GM18499 (cell line): Measurements from ENCODE around the gene SV2C.
"Not testable (repeated sequence)": the region's sequence is repeated elsewhere in the genome, so short reads cannot be mapped to it uniquely, and the experiment has no call there.

Source experiments
- ATAC-seq: cut with Tn5 transposase; IDR thresholded peaks from one replicate; pipeline ENCODE4 v1.9.1; 2021; ENCODE audit warnings: moderate number of reproducible peaks; ENCODE audit not compliant: insufficient read depth, unreplicated experiment

Gene SV2C, protein sequence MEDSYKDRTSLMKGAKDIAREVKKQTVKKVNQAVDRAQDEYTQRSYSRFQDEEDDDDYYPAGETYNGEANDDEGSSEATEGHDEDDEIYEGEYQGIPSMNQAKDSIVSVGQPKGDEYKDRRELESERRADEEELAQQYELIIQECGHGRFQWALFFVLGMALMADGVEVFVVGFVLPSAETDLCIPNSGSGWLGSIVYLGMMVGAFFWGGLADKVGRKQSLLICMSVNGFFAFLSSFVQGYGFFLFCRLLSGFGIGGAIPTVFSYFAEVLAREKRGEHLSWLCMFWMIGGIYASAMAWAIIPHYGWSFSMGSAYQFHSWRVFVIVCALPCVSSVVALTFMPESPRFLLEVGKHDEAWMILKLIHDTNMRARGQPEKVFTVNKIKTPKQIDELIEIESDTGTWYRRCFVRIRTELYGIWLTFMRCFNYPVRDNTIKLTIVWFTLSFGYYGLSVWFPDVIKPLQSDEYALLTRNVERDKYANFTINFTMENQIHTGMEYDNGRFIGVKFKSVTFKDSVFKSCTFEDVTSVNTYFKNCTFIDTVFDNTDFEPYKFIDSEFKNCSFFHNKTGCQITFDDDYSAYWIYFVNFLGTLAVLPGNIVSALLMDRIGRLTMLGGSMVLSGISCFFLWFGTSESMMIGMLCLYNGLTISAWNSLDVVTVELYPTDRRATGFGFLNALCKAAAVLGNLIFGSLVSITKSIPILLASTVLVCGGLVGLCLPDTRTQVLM

DNA sequence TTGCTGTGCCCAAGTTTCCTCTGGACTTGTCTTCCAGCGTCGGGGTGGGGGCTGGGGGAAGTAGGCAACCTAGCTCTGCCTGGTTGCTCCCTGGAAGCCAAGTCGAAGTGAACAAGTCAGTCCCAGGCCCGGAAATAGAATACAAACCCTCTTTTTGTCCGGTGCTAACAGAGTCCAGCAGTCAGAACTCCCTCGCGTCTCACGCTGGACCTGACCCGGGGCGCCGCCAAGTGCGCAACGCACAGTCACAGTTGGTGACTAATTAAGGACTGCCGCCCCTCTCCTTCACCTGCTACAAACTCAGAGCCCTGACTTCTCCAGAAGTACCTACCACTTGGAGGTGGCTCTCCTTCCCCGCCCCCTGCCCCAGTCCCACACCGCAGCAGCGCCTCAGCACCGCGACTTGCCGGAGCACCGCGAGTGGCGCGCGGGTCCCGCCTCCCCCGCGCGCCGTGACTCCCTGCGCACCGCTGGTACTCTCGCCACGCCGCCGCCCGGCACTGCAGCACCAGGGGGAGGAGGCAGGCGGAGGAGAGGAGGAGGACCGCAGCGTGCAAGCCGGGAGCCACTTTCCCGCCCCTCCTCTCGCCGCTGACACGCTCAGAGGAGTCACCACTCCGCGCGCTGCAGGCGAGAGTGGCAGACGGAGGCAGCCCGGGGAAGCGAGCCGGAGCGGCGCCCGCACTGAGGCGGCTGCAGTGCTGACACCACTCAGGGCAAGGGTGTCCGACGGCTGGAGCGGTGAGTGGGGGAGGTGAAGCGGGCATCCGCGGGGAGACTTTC is at the start of gene SV2C:
Gene SV2C (plus strand): TSS at position 612 of the 783 bp plus-strand sequence. CDS start 48,368 bp downstream, outside the sequence.
- ATAC-seq = no peak

DNA sequence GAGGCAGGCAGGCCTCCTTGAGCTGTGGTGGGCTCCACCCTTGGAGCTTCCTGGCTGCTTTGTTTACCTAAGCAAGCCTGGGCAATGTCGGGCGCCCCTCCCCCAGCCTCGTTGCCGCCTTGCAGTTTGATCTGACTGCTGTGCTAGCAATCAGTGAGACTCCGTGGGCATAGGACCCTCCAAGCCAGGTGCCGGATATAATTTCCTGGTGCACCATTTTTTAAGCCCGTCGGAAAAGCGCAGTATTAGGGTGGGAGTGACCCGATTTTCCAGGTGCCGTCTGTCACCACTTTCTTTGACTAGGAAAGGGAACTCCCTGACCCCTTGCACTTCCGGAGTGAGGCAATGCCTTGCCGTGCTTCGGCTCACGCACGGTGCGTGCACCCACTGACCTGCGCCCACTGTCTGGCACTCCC is 45.4 kb upstream of the SV2C start:
- not testable (repeated sequence) for ATAC-seq

DNA sequence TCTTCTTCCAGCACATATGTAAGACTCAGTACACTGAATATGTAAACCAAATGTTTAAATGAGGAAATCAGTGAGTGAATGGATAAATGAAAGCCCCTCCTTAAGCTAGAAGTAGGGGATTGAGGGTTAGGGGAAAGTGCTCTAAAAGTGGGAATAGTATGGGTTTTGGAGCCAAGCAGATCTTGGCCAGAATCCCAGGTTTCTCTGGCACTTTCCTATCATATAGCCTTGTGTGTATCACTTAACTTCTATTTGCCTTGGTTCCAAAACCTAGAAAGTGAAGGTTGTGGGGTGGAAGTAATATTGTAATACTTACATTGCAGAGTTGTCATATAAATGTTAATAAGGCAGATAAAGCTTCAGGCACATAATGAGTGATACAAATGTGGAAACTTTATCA is 45.0 kb upstream of the SV2C start:
- no peak for ATAC-seq

DNA sequence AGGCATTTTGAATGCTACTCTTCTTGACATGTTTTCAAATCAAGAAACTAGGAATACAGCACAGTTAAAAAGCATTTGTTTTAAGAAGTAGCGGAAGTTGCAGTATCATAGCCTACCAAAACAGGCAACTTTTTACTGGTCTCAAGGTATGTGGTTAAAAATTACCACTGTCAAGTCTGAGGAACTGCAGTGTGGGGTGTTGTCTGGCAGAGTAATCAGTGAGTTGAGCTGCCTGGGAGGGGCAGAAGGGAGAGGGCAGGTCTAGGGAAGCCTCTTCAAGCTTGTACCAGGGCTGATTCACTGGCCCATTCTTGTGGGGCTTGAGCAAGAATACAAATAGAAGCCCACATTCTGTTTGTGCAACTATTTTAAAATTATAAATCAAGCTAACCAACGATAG is 42.4 kb upstream of the SV2C start:
- ATAC-seq = no peak

DNA sequence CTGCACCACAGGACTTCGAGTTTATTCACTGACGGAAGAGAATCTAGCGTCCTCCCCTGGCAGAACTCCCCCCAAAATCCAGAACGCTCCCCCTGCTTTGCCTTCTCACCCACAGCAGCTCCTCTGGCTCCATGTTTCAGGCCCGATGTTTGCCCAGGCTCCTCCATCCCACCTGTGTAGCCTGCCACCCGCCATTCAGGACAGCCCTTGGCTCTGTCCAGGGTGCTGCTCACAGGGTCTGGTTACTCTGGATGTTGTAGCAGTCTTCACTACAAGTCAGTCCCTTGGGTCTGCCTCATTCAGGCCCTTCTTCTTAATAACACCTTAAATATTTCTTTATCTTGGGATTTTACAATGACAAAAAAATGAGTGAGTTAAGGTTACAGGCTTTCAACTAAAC is 41.3 kb upstream of the SV2C start:
- no peak for ATAC-seq

DNA sequence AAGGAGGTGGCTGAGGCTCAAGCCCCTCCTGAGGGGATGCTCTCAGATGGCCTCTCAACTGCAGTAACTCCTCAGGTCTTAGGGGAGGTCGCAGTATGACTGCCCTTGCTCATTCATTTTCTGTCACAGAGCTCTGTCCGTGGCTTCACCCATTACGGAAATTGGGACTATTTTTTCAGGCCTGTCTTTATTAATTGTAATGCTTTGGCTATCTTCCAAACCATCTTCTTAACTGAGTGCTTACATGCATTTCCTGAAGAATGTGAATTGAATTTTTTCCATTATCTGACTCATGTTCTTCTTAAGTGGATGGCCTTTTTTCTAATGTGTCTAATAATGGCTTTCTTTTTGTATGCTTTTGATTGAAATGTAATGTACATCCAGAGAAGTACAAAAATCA is 36.4 kb upstream of the SV2C start:
- ATAC-seq = no peak

DNA sequence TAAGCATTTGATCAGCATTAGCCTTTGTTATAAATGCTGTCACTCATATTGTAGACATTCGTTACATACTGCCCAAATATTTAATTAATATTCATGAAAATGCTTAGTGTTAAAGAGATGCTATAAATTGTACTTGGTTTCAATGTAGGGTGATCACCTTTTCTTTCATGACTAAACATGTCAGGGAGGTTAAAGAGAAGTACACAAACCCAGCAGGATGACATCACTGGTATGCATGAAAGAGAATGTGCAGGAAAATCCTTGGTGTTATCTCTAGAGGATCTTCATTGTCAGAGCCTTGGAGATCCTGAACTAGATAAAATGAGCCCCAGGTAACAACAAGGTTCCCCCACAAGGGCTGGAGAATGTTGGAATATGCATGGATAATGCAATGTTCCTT is 33.0 kb upstream of the SV2C start:
- ATAC-seq = no peak

DNA sequence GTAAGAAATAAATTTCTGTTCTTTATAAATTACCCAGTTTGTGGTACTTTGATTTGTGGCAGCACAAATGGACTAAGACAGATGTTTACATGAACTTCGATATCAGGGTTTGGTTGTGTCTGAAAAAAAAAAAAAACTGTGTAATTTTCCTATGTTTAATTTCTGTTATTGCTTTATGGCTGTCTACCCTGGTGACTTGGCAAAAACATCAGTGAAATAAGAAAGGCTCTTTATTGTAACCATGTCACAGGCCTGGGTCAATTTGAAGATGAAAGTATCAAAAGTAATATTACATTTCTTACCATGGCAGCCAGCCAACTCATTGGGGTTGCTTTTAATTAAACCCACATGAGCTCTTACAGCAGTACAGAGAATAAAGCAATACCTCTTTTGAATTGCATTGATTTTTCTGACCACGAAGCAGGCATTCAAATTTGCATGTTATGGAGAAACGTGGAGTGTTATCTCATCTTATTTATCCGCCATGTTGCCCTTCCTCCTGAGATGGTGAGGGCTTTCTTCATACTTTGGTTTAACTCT is 20.6 kb upstream of the SV2C start:
- ATAC-seq = no peak

DNA sequence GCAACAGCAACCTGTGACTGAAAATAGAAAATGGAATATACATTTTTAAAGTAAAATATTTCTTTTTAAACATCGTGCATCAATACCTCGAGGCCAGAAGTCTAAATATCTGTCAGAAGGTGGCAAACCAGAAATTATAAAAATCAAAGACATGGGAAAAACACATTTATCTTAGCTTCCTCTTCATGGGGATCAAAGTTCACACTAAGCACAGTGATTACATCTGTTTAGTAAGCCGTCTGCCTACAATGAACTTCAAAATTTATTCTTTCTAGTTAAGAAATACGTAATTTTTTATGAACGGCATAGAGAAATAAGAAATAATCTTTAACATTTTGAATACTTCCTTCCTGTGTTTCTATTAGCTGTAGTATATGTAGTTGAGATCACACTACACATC is 17.9 kb upstream of the SV2C start:
- ATAC-seq = no peak

DNA sequence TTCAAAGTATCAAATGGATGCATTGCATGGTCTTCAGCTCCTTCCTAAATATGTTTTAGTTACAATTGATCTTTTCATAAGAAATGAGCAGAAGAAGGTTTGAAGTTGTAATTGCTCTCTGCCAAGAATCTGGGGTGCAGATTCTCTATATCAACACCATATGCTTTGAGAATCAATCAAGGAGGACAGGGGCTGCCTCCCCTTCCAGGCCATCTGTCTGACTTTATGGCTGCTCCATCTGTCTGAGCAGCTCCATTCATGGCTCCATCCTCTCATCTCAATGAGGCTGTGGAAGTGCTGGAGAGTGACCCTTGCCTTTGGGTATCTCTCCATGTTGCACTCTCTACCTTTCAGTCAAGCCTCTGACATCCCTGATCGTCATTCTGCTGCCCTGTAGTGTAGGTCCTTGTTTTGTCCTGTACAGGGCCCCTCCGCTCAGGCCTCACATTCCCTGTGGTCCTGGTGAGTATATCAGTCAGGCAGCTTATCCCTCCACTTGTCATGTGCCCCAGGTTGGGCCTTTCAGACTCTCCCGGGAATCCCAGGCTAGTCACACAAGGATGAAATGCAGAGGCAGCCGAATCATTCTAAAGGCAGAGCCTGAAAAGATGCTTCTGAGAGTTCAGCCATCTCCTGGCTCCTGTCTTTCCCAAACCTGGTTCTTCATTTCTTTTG is 14.0 kb upstream of the SV2C start:
- ATAC-seq = no peak

DNA sequence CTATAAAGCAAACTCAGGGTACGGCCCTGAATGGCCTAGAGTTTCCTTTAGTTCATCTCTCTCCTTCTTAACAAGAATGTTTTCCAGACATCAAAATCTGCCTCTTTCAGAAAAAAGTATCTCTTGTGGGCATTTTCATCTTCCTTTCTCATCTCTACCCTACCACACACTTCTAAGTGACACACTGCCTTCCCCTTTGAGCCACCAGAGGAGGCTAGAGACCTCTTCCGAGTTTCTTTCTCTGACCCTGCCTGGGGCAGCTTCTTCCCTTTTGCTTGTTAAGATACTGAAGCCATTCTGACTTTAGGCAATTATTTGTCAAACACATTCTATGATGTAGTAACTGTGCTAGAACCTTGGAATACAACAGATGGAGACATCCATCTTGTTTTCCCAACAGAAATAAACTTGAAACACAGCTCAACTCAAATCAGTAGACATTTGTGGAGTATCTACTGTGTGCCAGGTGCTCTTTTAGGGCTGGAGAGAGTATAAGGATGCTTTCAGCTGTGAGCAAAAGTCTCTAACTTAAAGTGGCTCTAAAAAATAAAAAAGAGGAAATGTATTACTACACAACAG is 8.6 kb upstream of the SV2C start:
- no peak for ATAC-seq

DNA sequence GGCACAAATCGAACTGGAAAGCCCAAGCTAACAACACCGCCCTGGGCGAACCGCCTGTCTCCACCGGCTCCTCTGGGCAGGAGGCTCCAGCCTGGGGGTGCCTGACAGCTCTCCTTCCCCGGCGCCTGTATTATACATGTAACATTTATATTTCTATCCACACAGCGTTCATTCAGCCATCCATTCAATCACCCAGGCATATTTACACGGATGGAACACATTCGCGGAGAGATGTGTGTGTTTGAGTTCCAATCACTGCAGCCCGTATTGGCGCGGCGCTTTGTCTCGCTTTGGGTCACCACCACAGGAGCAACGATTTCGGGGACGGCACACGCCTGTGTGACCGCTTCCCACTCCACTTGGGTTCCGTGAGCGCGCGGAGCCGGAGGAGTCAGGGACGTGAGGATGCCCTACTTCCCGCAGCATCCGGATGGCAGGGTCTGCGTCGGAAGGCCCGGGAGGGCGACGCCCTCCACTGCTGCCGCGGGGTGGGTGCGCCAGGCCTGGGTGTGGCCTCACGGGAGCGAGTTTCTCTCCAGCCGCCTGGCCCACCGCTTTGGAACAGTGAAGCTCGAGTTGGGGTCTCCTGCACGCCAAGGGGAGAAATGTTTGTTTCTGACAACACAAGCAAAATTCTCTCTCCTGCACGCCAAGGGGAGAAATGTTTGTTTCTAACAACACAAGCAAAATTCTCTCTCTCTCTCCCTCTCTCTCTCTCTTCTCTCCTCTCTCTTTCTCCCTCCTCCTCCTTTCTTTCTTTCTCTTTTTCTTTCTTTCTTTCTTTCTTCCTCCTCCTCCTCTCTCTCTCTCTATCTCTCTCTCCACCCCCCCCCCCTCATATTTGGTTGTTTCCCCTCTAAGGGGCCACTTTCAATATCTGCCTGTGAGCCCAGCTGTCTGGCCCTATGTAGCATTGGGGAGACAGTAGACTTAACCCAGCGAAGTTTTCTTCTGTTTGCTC is 1.1 kb upstream of the SV2C start:
- ATAC-seq = no peak

DNA sequence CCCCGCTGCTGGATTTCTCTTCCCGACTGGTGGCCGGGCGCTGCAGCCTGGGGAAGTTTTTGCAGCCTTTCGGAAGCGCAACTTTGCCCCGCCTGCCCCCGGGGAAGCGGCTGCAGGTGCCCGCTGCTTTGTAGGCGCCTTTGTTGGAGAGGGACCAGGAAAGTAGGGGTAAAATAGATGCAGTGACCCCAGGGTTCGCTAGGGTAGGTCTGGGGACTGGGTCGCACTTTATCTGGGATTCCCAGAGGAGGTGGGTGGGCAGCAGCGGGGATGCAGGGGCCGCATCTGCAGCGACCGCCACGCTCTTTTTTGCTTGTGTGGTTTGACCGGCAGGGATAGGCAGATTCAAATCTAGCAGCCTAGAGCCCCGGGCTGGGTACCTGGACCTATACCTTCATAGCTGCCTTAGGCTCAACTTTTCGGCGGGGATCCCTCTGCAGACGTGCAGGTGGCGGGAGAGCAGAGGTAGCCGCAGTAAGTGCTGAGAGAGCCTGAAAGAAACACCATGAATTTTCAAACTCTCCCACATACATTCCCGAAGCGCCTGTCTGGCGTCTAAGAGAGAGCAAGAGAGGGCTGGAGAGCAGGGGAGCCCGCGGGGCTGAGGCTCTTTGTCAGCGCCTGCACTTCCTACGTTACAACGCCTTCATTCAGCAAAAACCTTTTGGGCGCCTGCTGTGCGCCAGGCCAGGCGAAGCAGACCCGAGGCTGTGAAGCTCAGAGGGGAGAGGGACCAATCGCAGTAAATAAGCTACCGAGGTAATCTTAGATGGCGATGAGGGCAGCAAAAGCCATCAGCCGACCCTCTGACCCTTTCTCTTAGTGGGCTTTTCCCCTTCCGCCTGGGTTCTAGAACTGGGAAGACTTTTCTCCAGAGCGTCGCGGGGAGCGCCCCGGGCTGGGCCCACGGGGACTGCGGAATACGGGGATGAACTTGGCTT is 642 bp downstream of the SV2C start:
- ATAC-seq = no peak

DNA sequence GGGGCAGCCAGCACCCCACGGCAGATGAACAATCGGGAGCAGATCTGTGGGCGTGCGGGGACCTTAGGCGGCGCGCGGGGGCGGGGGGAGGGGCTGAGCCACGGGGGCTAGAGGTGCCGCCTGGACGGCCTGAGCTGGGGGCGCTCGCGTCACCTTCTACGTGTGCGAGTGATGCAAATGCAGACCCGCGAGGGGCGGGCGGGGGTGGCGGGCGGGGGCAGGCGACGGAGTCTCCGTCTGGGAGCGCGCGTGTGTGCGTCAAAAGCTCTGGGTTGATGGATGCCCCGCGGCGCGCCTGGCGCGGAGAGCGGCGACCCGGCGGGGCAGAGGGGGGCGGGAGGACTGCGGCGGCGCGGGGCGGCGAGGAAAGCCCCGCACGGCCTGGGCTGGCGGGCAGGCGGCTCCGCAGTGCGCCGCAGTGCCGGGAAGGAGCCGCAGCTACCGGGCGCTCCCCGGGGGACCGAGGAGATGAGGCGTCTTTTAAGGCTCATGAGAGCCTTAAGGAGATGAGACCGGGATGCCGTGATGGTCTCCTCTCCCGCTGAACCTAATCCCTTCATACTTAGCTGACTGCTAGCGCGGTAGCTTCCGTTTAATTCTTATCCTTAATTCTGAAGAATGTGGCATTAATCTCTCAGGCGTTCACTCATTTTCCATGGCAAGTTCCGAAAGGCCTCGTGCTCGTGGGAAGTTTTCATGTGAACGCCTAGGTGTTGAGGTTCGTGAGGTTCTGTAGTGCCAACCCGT is 1.5 kb downstream of the SV2C start:
- ATAC-seq = no peak

DNA sequence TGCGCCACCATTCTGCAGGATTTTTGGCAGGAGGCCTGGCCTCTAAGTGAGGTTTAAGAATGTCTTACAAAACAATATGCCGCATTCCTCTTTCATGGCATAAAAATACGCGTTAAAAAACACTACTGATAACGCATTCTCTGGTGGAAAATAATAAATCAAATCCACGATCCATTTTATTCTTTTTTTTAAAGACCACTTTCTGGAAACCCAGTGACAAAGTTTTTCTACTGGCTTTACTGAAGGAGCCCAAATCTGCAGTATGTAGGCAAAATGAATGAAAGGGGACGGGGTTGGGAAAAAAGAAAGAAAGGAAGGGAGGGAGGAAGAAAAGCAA is 2.0 kb downstream of the SV2C start:
- ATAC-seq = no peak

DNA sequence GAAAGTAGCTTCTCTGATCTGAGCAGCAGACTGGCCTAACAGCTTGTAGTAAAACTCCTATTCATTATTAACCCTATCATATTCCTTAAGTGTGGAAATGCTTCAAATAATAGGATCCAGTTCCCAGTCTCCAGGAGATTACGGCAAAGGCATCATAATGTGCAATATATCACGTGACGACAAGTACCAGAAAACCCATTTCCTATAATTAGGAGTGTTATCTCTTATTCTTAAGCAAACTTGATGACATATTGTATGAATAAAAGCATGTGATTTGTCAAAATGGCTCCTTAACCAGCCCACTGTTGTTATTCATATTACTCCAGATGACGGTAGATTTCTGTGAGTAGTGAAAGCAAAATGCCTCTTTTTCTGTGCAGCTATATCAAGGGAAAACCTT is 2.9 kb downstream of the SV2C start:
- ATAC-seq = no peak

DNA sequence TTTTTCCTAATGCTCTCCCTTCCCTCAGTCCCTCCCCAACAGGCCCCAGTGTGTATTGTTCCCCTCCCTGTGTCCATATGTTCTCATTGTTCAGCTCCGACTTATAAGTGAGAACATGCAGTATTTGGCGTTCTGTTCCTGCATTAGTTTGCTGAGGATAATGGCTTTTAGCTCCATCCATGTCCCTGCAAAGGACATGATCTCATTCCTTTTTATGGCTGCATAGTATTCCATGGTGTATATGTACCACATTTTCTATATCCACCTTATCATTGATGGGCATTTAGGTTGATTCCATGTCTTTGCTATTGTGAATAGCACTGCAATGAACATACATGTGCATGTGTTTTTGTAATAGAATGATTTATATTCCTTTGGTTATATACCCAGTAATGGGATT is 6.0 kb downstream of the SV2C start:
- not testable (repeated sequence) for ATAC-seq
